GM12873 (cell line): ENCODE results near the gene TWIST2.

Source experiments
- TF ChIP-seq, protein P1 (sequence below): IDR thresholded peaks from 2 replicates; pipeline ENCODE4 v1.5.1; 2012; ENCODE audit warnings: low read depth, mild to moderate bottlenecking, moderate library complexity, low read length, control low read depth; ENCODE audit not compliant: insufficient read depth; ENCODE audit errors: missing control alignments

The TWIST2 gene

GRCh38 chr2:238898534-238899281 lies 50.8 kb downstream of the TWIST2 start:
- TF ChIP-seq, protein P1, sequence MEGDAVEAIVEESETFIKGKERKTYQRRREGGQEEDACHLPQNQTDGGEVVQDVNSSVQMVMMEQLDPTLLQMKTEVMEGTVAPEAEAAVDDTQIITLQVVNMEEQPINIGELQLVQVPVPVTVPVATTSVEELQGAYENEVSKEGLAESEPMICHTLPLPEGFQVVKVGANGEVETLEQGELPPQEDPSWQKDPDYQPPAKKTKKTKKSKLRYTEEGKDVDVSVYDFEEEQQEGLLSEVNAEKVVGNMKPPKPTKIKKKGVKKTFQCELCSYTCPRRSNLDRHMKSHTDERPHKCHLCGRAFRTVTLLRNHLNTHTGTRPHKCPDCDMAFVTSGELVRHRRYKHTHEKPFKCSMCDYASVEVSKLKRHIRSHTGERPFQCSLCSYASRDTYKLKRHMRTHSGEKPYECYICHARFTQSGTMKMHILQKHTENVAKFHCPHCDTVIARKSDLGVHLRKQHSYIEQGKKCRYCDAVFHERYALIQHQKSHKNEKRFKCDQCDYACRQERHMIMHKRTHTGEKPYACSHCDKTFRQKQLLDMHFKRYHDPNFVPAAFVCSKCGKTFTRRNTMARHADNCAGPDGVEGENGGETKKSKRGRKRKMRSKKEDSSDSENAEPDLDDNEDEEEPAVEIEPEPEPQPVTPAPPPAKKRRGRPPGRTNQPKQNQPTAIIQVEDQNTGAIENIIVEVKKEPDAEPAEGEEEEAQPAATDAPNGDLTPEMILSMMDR, result no peak

DNA sequence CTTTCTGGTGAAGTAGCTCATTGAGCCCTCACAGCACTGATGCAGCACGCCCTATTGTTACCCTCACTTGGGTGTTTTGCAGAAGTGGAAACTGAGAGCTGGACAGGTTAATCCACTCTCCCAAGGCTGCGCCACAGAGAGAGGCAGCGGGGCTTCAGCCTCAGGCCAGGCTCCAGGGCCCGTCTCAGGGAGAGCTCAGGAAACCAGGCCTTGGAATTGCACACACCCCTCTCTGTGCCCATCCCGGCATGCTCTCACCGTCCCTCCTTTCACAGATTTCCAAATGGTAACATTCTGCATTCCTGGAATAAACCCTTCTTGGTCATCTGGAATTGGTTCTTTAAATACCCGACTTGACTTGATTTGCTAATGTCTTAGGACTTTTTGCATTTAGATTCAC lies 51.5 kb downstream of the TWIST2 start:
- TF ChIP-seq, protein P1, result no peak

- TF ChIP-seq, protein P1, result no peak
Measured at GRCh38 chr2:238900511-238900910, 52.6 kb downstream of the TWIST2 start.

- TF ChIP-seq, protein P1, result no peak
Measured at GRCh38 chr2:238901461-238902057, 53.7 kb downstream of the TWIST2 start.

DNA sequence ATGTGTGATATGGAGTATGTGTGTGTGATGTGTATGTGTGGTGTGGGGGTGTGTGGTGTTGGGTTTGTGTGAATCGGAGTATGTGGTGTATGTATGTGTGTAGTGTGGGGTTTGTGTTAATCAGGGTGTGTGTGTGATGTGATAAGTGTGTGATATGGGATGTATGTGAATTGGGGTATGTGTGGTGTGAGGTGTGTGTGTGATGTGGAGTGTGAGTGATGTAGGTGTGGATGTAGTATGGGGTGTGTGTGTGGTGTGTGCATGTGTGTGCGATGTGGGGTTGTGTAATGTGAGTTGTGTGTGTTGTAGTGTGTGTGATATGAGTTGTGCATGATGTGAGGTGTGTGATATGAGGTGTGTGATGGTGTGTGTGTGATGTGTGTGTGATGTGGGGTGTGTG lies 54.4 kb downstream of the TWIST2 start:
- TF ChIP-seq, protein P1, result no peak

GRCh38 chr2:238903141-238903540 lies 55.3 kb downstream of the TWIST2 start:
- TF ChIP-seq, protein P1, result no peak

DNA sequence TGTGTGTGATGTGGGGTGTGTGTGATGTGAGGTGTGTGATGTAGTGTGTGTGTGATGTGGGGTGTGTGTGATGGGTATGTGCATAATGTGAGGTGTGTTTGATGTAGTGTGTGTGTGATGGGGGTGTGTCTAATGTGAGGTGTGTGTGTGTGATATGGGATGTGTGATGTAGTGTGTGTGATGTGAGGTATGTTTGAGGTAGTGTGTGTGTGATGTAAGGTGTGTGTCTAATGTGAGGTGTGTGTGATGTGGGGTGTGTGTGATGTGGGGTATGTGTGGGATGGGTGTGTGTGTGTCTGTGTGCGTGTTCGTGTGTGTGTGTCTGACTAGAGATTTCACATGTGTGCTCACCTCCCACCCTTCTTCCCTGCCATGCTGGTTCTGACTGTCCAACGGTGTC lies 56.3 kb downstream of the TWIST2 start:
- TF ChIP-seq, protein P1, result no peak
